Loucy (cell line): ENCODE data around the gene GNG8.

Experiments
- H2AFZ ChIP-seq: fragments of 200-600 bp; sonication (generic); 2 replicates; pipeline ENCODE4 v1.6.0; 2016; ENCODE audit warnings: antibody characterized with exemption, mild to moderate bottlenecking, low read length, moderate library complexity
- H3F3A ChIP-seq: fragments of 200-600 bp; 2 replicates; pipeline ENCODE4 v1.6.0; 2016; ENCODE audit warnings: antibody characterized with exemption, low read depth, mild to moderate bottlenecking
- H3K27me3 ChIP-seq: fragments of 200-600 bp; sonication (generic); 2 replicates; pipeline ENCODE4 v1.6.1; 2014; ENCODE audit warnings: low read length, mild to moderate bottlenecking; ENCODE audit not compliant: insufficient read depth, poor library complexity, severe bottlenecking
- H3K36me3 ChIP-seq: fragments of 200-600 bp; sonication (generic); 2 replicates; pipeline ENCODE4 v1.6.1; 2016; ENCODE audit warnings: low read length; ENCODE audit not compliant: insufficient read depth
- H3K4me1 ChIP-seq: fragments of 200-600 bp; sonication (generic); 2 replicates; pipeline ENCODE4 v1.5.1; 2014; ENCODE audit warnings: low read length, mild to moderate bottlenecking; ENCODE audit not compliant: insufficient read depth, poor library complexity, severe bottlenecking
- H3K4me2 ChIP-seq: fragments of 200-600 bp; sonication (generic); 2 replicates; pipeline ENCODE4 v1.6.0; 2014; ENCODE audit warnings: antibody characterized with exemption, low read length, low read depth, mild to moderate bottlenecking; ENCODE audit not compliant: poor library complexity, severe bottlenecking
- H3K4me3 ChIP-seq: fragments of 200-600 bp; sonication (generic); 2 replicates; pipeline ENCODE4 v1.5.1; 2014; ENCODE audit warnings: low read length, mild to moderate bottlenecking, mixed read lengths; ENCODE audit not compliant: poor library complexity, severe bottlenecking
- H3K79me2 ChIP-seq: fragments of 200-600 bp; sonication (generic); 2 replicates; pipeline ENCODE4 v1.6.1; 2014; ENCODE audit warnings: low read length; ENCODE audit not compliant: insufficient read depth
- H3K9ac ChIP-seq: fragments of 200-600 bp; sonication (generic); 2 replicates; pipeline ENCODE4 v1.6.0; 2014; ENCODE audit warnings: mild to moderate bottlenecking, low read depth, low read length, moderate library complexity; ENCODE audit not compliant: poor library complexity, severe bottlenecking
- H3K9me2 ChIP-seq: fragments of 200-600 bp; sonication (generic); replicated peaks from 2 replicates; pipeline ENCODE4 v1.6.1; 2016; ENCODE audit warnings: low read depth, low read length, mixed read lengths
- H3K9me3 ChIP-seq: fragments of 200-600 bp; sonication (generic); 2 replicates; pipeline ENCODE4 v1.6.1; 2014; ENCODE audit warnings: mild to moderate bottlenecking, antibody characterized with exemption, low read length, low read depth; ENCODE audit not compliant: insufficient read depth
- H4K20me1 ChIP-seq: fragments of 200-600 bp; sonication (generic); 2 replicates; pipeline ENCODE4 v1.6.0; 2014; ENCODE audit warnings: antibody characterized with exemption, low read length, mild to moderate bottlenecking; ENCODE audit not compliant: insufficient read depth, poor library complexity, severe bottlenecking
- EZH2phosphoT487 ChIP-seq: fragments of 200-600 bp; IDR thresholded peaks from 2 replicates; pipeline ENCODE4 v1.6.1; 2018; ENCODE audit warnings: antibody characterized with exemption, mild to moderate bottlenecking, moderate library complexity, borderline replicate concordance
- TF ChIP-seq, protein P1 (sequence below): fragments of 200-600 bp; sonication (generic); conservative IDR thresholded peaks from 2 replicates; pipeline ENCODE4 v1.5.1; 2014; ENCODE audit warnings: mild to moderate bottlenecking, antibody characterized with exemption, low read length

GNG8 gene

GRCh38 chr19:46609511-46610412 lies 26.2 kb downstream of the GNG8 start:
- Histone ChIP-seq H3K79me2 (peaks cover 38% of the 10 kb centered on the region), H3K9me2 (no peaks in the 10 kb centered on the region), H3K4me3 (no peak overlapping the region), H3K4me2 (no peak overlapping the region), H3K9ac (no peak overlapping the region), H3K27me3 (no peaks in the 10 kb centered on the region), H3K4me1 (peaks cover 27% of the 10 kb centered on the region), H3K9me3 (no peaks in the 10 kb centered on the region), H4K20me1 (peaks cover 37% of the 10 kb centered on the region), H3K36me3 (peaks cover 53% of the 10 kb centered on the region; the same call in 1 of the 2 replicates), H2AFZ (no peak overlapping the region), H3F3A (peaks cover 9% of the 10 kb centered on the region; the same call in 1 of the 2 replicates)
- TF ChIP-seq EZH2phosphoT487: no peak
- TF ChIP-seq, protein P1, sequence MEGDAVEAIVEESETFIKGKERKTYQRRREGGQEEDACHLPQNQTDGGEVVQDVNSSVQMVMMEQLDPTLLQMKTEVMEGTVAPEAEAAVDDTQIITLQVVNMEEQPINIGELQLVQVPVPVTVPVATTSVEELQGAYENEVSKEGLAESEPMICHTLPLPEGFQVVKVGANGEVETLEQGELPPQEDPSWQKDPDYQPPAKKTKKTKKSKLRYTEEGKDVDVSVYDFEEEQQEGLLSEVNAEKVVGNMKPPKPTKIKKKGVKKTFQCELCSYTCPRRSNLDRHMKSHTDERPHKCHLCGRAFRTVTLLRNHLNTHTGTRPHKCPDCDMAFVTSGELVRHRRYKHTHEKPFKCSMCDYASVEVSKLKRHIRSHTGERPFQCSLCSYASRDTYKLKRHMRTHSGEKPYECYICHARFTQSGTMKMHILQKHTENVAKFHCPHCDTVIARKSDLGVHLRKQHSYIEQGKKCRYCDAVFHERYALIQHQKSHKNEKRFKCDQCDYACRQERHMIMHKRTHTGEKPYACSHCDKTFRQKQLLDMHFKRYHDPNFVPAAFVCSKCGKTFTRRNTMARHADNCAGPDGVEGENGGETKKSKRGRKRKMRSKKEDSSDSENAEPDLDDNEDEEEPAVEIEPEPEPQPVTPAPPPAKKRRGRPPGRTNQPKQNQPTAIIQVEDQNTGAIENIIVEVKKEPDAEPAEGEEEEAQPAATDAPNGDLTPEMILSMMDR: no peak

DNA sequence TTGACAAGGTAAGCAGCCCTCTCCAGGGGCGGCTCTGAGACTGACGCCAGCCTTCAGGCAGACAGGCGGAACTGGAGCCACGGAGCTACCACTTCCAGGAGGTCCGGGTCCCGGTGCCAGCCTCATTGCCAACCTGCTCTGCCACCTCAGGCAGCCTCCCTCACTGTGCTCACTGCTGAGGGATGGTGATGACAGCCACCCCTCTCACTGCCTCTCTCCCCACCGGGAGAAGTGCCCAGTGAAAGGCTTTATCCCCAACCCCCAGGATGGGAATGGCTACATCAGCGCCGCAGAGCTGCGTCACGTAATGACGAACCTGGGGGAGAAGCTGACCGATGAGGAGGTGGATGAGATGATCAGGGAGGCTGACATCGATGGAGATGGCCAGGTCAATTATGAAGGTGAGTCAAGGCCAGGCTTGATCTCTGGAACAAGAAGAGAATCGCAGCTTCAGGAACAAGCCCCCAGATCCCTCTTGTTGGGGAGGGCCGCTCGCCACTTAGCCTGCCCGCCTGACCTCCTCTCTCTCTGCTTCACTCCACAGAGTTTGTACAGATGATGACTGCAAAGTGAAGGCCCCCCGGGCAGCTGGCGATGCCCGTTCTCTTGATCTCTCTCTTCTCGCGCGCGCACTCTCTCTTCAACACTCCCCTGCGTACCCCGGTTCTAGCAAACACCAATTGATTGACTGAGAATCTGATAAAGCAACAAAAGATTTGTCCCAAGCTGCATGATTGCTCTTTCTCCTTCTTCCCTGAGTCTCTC lies 27.2 kb downstream of the GNG8 start:
- peaks cover 36% of the 10 kb centered on the region for H3K4me1 ChIP-seq
- no peak overlapping the region for H3K9ac ChIP-seq
- H4K20me1 ChIP-seq: peaks cover 47% of the 10 kb centered on the region
- H3K79me2 ChIP-seq: peaks cover 48% of the 10 kb centered on the region
- no peak overlapping the region for H3K4me2 ChIP-seq
- H3F3A ChIP-seq: peaks cover 9% of the 10 kb centered on the region; the same call in 1 of the 2 replicates
- no peaks in the 10 kb centered on the region for H3K27me3 ChIP-seq
- peaks cover 53% of the 10 kb centered on the region; the same call in 1 of the 2 replicates for H3K36me3 ChIP-seq
- no peaks in the 10 kb centered on the region for H3K9me3 ChIP-seq
- H3K4me3 ChIP-seq: no peak overlapping the region
- no peaks in the 10 kb centered on the region for H3K9me2 ChIP-seq
- no peak overlapping the region for H2AFZ ChIP-seq
- TF ChIP-seq, protein P1: no peak
- no peak for TF ChIP-seq EZH2phosphoT487

DNA sequence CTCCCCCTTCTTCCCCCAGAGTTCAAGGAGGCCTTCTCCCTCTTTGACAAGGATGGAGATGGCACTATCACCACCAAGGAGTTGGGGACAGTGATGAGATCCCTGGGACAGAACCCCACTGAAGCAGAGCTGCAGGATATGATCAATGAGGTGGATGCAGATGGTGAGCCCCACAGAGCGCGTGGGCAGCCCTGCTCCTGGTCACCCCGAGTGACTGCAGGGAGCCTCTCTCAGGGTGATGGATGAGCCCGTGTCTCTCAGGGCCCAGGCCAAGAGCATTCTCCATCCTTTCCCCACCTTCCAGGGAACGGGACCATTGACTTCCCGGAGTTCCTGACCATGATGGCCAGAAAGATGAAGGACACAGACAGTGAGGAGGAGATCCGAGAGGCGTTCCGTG lies 27.8 kb downstream of the GNG8 start:
- no peak overlapping the region for H3K4me3 ChIP-seq
- H3K79me2 ChIP-seq: peaks cover 53% of the 10 kb centered on the region
- H3F3A ChIP-seq: peaks cover 9% of the 10 kb centered on the region; the same call in 1 of the 2 replicates
- H3K27me3 ChIP-seq: no peaks in the 10 kb centered on the region
- H4K20me1 ChIP-seq: peaks cover 53% of the 10 kb centered on the region
- H2AFZ ChIP-seq: no peak overlapping the region
- no peak overlapping the region for H3K9ac ChIP-seq
- peaks cover 42% of the 10 kb centered on the region for H3K4me1 ChIP-seq
- H3K36me3 ChIP-seq: peaks cover 53% of the 10 kb centered on the region; the same call in 1 of the 2 replicates
- H3K9me3 ChIP-seq: no peaks in the 10 kb centered on the region
- TF ChIP-seq, protein P1: no peak
- no peak for TF ChIP-seq EZH2phosphoT487
- H3K4me2 ChIP-seq: no peak overlapping the region
- H3K9me2 ChIP-seq: no peaks in the 10 kb centered on the region
